Psoas muscle (tissue), 8 donors: ENCODE measurements around the gene STXBP6. TPM values are rescaled to one million over a fixed set of nuclear protein-coding genes. Genes with fewer than 3 reads are reported as not detected.

Experiments
- ATAC-seq, 4 donors: fragments of 200-7000 bp; cut with Tn5 transposase; one replicate each; pipeline ENCODE4 v1.9.1; 2020; ENCODE audit warnings: moderate library complexity in 3 of 4, mild to moderate bottlenecking in 2 of 4
- DNase-seq, 2 donors: peaks; one replicate each; pipeline ENCODE4 v3.0.0-alpha.2; 2020
- H3K27ac ChIP-seq: fragments of 200-600 bp; one replicate; pipeline ENCODE4 v1.8.0; 2022
- H3K27me3 ChIP-seq, 3 donors: fragments of 200-600 bp in 1 of 3; one replicate each; pipeline versions ENCODE4 v1.6.1 to v1.8.0; 2013 to 2022; ENCODE audit warnings: low read length in 2 of 3, mild to moderate bottlenecking in 2 of 3, moderate library complexity in 1 of 3; ENCODE audit not compliant: insufficient read depth in 3 of 3
- H3K36me3 ChIP-seq, 2 donors: fragments of 200-600 bp in 1 of 2; one replicate each; pipeline versions ENCODE4 v1.6.1 to v1.8.0; 2013 to 2022; ENCODE audit warnings: low read depth in 1 of 2, mild to moderate bottlenecking in 1 of 2, moderate library complexity in 1 of 2; ENCODE audit not compliant: insufficient read depth in 1 of 2
- H3K4me1 ChIP-seq: fragments of 200-600 bp; one replicate; pipeline ENCODE4 v1.8.0; 2022
- H3K4me3 ChIP-seq: fragments of 200-600 bp; one replicate; pipeline ENCODE4 v1.8.0; 2022; ENCODE audit warnings: mild to moderate bottlenecking
- H3K9me3 ChIP-seq: fragments of 200-600 bp; one replicate; pipeline ENCODE4 v1.8.0; 2022
- WGBS, 3 donors: extraction: QIAGEN DNeasy Blood & Tissue Kit; methylation state at CpG; one replicate each; pipeline versions ENCODE4 v1.1.6 to v1.1.7; 2013; 5-methylcytosine and 5-hydroxymethylcytosine counted together
- intact Hi-C, 2 donors: fragments of 100-400 bp; cut with DNase I; formaldehyde crosslinking; loops; one replicate each; pipeline versions ENCODE4 v1.11.0 to v1.14.2; 2022
- polyA plus RNA-seq, 3 donors: library from polyadenylated mRNA; stranded (reverse); fragments of 200-250 nt; gene quantifications; one replicate each; pipeline ENCODE4 v1.2.3, GENCODE V29; 2013
- total RNA-seq, 4 donors: library from RNA; stranded (reverse); fragmentation: NEBNext Ultra II Directional in 2 of 4; extraction: Animal tissue kit (Norgen Biotek cat#: 25700) in 2 of 4; gene quantifications; one replicate each; pipeline versions ENCODE4 v1.2.1 to v1.2.4, GENCODE V29; 2021 to 2023
- TF ChIP-seq, protein P1 (sequence below): fragments of 200-600 bp; IDR thresholded peaks from one replicate; pipeline ENCODE4 v1.8.0; 2022; ENCODE audit warnings: antibody characterized with exemption
- donor health status: healthy with polysubstance abuse.
- donor health status: DM: no; HTN: no; CAD: no; lungs with moderate emphysema.
- donor health status: Bipolar disorder and iron deficiency.
- donor health status: healthy.
- donor health status: DM: yes; HTN: yes; CAD: no.
- donor health status: DM: no; HTN: no; CAD: no.
- donor health status: DM: no; HTN: no; CAD: no.
- donor health status: DM: yes; HTN: yes; CAD: no.

STXBP6 gene
- total and polyA plus RNA-seq, 7 donors, result 1.1 to 3.5 (median 2.2) TPM

DNA sequence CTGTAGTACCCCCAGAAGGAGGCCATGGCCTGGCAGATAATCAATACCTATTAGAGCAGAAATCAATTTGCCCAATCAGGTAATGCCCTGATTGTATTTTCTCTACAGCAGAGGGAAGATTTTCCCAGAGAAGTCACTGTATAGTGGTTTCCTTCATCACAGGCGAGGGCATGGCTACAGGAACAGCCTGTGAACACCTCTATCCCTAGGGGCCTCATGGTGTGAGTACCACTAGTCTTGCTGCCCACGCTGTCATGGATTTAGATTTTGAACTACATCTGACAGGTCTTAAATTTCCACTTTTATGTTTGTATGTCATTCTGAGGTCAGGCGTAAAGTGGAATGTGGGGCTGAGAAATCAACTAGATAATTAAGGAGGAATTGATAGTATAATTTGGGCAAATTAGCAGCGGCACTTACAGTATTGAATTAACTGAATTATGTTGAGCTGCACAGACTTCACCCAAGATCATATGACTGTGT is 42.4 kb upstream of the STXBP6 start:
- no peak overlapping the region for H3K27ac ChIP-seq
- H3K9me3 ChIP-seq, result no peaks in the 10 kb centered on the region
- H3K4me1 ChIP-seq, result no peaks in the 10 kb centered on the region
- WGBS, 3 donors, result 89 to 94% (median 93%) methylated on average over 4 of the region's 4 CpGs
- TF ChIP-seq, protein P1, sequence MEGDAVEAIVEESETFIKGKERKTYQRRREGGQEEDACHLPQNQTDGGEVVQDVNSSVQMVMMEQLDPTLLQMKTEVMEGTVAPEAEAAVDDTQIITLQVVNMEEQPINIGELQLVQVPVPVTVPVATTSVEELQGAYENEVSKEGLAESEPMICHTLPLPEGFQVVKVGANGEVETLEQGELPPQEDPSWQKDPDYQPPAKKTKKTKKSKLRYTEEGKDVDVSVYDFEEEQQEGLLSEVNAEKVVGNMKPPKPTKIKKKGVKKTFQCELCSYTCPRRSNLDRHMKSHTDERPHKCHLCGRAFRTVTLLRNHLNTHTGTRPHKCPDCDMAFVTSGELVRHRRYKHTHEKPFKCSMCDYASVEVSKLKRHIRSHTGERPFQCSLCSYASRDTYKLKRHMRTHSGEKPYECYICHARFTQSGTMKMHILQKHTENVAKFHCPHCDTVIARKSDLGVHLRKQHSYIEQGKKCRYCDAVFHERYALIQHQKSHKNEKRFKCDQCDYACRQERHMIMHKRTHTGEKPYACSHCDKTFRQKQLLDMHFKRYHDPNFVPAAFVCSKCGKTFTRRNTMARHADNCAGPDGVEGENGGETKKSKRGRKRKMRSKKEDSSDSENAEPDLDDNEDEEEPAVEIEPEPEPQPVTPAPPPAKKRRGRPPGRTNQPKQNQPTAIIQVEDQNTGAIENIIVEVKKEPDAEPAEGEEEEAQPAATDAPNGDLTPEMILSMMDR, result no peak
- intact Hi-C loops, result no loop called here
- peaks cover 0 to 3% (median 0%) of the 10 kb centered on the region in 3 donors for H3K27me3 ChIP-seq
- no peak overlapping the region for H3K4me3 ChIP-seq
- no peak for DNase-seq
- H3K36me3 ChIP-seq, result no peaks in the 10 kb centered on the region
- no peak for ATAC-seq

DNA sequence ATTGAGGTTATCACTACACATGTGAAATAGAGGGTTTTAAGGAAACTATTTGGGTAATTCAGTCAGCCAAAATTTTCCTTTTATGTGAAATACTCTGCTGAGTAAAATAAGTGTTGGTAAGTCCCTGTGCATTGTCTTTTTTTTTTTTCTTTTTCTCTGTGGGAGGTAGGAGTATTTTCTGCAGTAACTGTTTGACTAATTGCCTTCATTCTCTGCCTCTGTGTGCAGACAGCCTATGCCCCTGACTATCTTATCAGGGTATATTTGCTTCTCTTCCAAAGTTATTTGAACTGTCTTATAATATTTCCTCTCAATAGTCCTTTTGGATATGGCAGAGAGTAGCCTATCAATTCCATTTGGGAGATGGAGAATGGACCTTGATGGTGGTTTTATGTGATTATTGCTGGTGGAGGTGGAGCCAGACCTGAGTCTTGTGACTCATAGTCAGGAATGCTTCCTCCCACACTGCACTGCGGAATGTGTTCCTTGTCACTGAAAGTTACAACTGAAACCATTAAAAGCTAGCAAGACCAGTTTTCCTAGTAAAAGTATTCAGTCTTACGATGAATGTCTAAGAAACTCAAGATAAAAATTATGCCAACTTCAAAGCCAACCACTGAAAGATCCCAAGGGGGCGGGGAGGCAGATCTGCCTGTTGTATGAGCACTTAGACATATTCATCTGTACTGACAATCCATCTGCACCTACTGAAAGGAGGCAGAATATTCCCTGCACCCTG is 40.9 kb upstream of the STXBP6 start:
- no peak overlapping the region for H3K27ac ChIP-seq
- H3K27me3 ChIP-seq, result peaks cover 0 to 3% (median 0%) of the 10 kb centered on the region in 3 donors
- intact Hi-C loops, result no loop called here
- ATAC-seq (no peak), DNase-seq (no peak)
- H3K4me3 ChIP-seq, result no peak overlapping the region
- H3K9me3 ChIP-seq, result no peaks in the 10 kb centered on the region
- TF ChIP-seq, protein P1, result no peak
- no peaks in the 10 kb centered on the region for H3K4me1 ChIP-seq
- H3K36me3 ChIP-seq, result no peaks in the 10 kb centered on the region
- 73 to 86% (median 76%) methylated on average over 3 of the region's 3 CpGs for WGBS, 3 donors

DNA sequence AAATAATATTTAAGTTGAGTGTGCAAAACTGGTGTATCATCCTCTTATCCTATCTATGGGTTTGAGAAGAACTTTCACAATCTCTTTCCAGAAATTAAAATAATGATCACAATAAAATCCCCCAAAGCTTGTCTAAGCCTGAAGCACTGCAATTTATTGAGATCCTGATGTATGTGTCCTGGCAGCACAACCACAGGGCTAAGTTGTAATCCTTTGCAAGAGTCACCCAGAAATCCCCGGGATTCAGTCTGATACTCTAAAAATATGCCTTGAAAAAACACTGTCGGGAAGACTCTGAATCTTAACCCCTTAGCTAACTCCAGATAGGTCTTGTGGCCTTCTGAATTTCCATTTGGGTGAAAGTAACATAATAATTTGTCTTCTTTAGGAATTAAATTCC is 40.3 kb upstream of the STXBP6 start:
- 29 to 48% (median 29%) methylated on average over 2 of the region's 2 CpGs for WGBS, 3 donors
- Histone ChIP-seq H3K27ac (no peak overlapping the region), H3K4me1 (no peaks in the 10 kb centered on the region), H3K4me3 (no peak overlapping the region), H3K27me3 (peaks cover 0 to 3% (median 0%) of the 10 kb centered on the region in 3 donors), H3K9me3 (no peaks in the 10 kb centered on the region), H3K36me3 (no peaks in the 10 kb centered on the region)
- intact Hi-C loops, result no loop called here
- no peak for ATAC-seq
- TF ChIP-seq, protein P1, result no peak
- DNase-seq, result no peak

DNA sequence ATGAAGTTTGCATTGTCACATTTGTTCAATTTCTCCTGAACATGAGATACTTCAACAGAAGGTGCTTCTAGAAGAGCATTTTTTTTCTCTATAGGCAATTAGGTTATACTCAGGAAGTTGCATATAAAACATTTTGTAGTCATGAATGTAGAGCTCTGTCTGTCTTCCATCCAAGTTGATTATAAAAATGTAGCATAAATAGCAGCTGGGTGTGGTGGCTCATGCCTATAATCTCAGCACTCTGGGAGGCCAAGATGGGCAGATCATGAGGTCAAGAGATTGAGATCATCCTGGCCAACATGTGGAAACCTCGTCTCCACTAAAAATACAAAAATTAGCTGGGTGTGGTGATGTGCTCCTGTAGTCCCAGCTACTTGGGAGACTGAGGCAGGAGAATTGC is 39.5 kb upstream of the STXBP6 start:
- TF ChIP-seq, protein P1, result no peak
- intact Hi-C loops, result no loop called here
- WGBS, 3 donors, result 41 to 61% (median 55%) methylated on average over 1 of the region's 1 CpG

More for the DNA sequence above, 39.5 kb upstream of the STXBP6 start:
- H3K9me3 ChIP-seq, result no peaks in the 10 kb centered on the region
- H3K4me1 ChIP-seq, result no peaks in the 10 kb centered on the region
- DNase-seq (no peak), ATAC-seq (no peak)
- no peak overlapping the region for H3K27ac ChIP-seq
- H3K27me3 ChIP-seq, result peaks cover 0 to 3% (median 0%) of the 10 kb centered on the region in 3 donors
- no peaks in the 10 kb centered on the region for H3K36me3 ChIP-seq
- H3K4me3 ChIP-seq, result no peak overlapping the region
